Muscle layer of duodenum (tissue), 2 donors: ENCODE measurements around the gene GALNT10.

Experiments
- H3K27ac ChIP-seq: one replicate; pipeline ENCODE4 v1.7.0; 2013; ENCODE audit warnings: mild to moderate bottlenecking, low read length
- H3K27me3 ChIP-seq: one replicate; pipeline ENCODE4 v1.7.0; 2013; ENCODE audit warnings: low read depth, mild to moderate bottlenecking, control low read depth, low read length
- H3K36me3 ChIP-seq, 2 donors: one replicate each; pipeline ENCODE4 v1.7.0; 2013; ENCODE audit warnings: low read length in 2 of 2, control low read depth in 1 of 2, mild to moderate bottlenecking in 1 of 2; ENCODE audit not compliant: insufficient read depth in 2 of 2, control insufficient read depth in 1 of 2
- H3K4me1 ChIP-seq, 2 donors: one replicate each; pipeline ENCODE4 v1.7.0; 2013; ENCODE audit warnings: low read length in 2 of 2, mild to moderate bottlenecking in 2 of 2, control low read depth in 1 of 2, moderate library complexity in 1 of 2; ENCODE audit not compliant: insufficient read depth in 2 of 2, control insufficient read depth in 1 of 2
- H3K4me3 ChIP-seq, 2 donors: one replicate each; pipeline ENCODE4 v1.7.0; 2013; ENCODE audit warnings: low read length in 2 of 2, low read depth in 1 of 2, mild to moderate bottlenecking in 1 of 2
- H3K9me3 ChIP-seq, 2 donors: one replicate each; pipeline ENCODE4 v1.7.0; 2013; ENCODE audit warnings: low read length in 2 of 2, control low read depth in 1 of 2, mild to moderate bottlenecking in 1 of 2; ENCODE audit not compliant: control insufficient read depth in 1 of 2
- donor health status: healthy.

Gene GALNT10

GRCh38 chr5:154437281-154437965 lies 246.9 kb downstream of the GALNT10 start:
- no peak overlapping the region for H3K27ac ChIP-seq
- no peaks in the 10 kb centered on the region for H3K4me1 ChIP-seq
- no peaks in the 10 kb centered on the region for H3K27me3 ChIP-seq
- peaks cover 21 to 45% of the 10 kb centered on the region in 2 donors for H3K36me3 ChIP-seq
- no peak overlapping the region for H3K4me3 ChIP-seq
- H3K9me3 ChIP-seq: no peaks in the 10 kb centered on the region

GRCh38 chr5:154440540-154440939 lies 250.0 kb downstream of the GALNT10 start:
- no peak overlapping the region for H3K4me3 ChIP-seq
- H3K27me3 ChIP-seq: no peaks in the 10 kb centered on the region
- H3K27ac ChIP-seq: no peak overlapping the region
- peaks cover 22 to 46% of the 10 kb centered on the region in 2 donors for H3K36me3 ChIP-seq
- peaks cover 0 to 9% of the 10 kb centered on the region in 2 donors for H3K4me1 ChIP-seq
- no peaks in the 10 kb centered on the region for H3K9me3 ChIP-seq

GRCh38 chr5:154442801-154443200 lies 252.3 kb downstream of the GALNT10 start:
- H3K4me3 ChIP-seq: no peak overlapping the region
- no peaks in the 10 kb centered on the region for H3K27me3 ChIP-seq
- H3K9me3 ChIP-seq: no peaks in the 10 kb centered on the region
- peaks cover 17 to 30% of the 10 kb centered on the region in 2 donors for H3K36me3 ChIP-seq
- H3K27ac ChIP-seq: no peak overlapping the region
- peaks cover 5 to 18% of the 10 kb centered on the region in 2 donors for H3K4me1 ChIP-seq

- peak overlapping the region; percentile 87 for H3K27ac ChIP-seq
- H3K4me3 ChIP-seq: peak overlapping the region; percentile 94 to 96
- peaks cover 5 to 37% of the 10 kb centered on the region in 2 donors for H3K4me1 ChIP-seq
- H3K36me3 ChIP-seq: peaks cover 10 to 17% of the 10 kb centered on the region in 2 donors
- H3K9me3 ChIP-seq: no peaks in the 10 kb centered on the region
- H3K27me3 ChIP-seq: no peaks in the 10 kb centered on the region
Observed at GRCh38 chr5:154444556-154445421, 254.3 kb downstream of the GALNT10 start.

- Histone ChIP-seq H3K4me1 (peaks cover 5 to 41% of the 10 kb centered on the region in 2 donors), H3K27ac (peak within 1 kb of the TSS; percentile 87), H3K27me3 (no peaks in the 10 kb centered on the region), H3K36me3 (peaks cover 8 to 11% of the 10 kb centered on the region in 2 donors), H3K9me3 (no peaks in the 10 kb centered on the region), H3K4me3 (peak within 1 kb of the TSS; percentile 94 to 96)
Observed at GRCh38 chr5:154445422-154446194, 255.1 kb downstream of the GALNT10 start, which contains the start of gene SAP30L. Gene SAP30L, plus strand, starts transcription at chr5:154445997. Its CDS starts 608 bp downstream, at chr5:154446605.

GRCh38 chr5:154446195-154447088 lies 255.9 kb downstream of the GALNT10 start:
- Histone ChIP-seq H3K27me3 (no peaks in the 10 kb centered on the region), H3K4me1 (peaks cover 5 to 41% of the 10 kb centered on the region in 2 donors), H3K27ac (peak overlapping the region; percentile 33), H3K36me3 (peaks cover 7 to 17% of the 10 kb centered on the region in 2 donors), H3K9me3 (no peaks in the 10 kb centered on the region), H3K4me3 (peak overlapping the region; percentile 68 to 96)

- H3K9me3 ChIP-seq: no peaks in the 10 kb centered on the region
- H3K36me3 ChIP-seq: peaks cover 12 to 19% of the 10 kb centered on the region in 2 donors
- peak overlapping the region; percentile 68 to 96 for H3K4me3 ChIP-seq
- H3K27me3 ChIP-seq: no peaks in the 10 kb centered on the region
- H3K27ac ChIP-seq: peak overlapping the region; percentile 33
- H3K4me1 ChIP-seq: peaks cover 5 to 41% of the 10 kb centered on the region in 2 donors
Observed at GRCh38 chr5:154447089-154447725, 256.7 kb downstream of the GALNT10 start.

- Histone ChIP-seq H3K4me1 (peaks cover 5 to 34% of the 10 kb centered on the region in 2 donors), H3K27ac (no peak overlapping the region), H3K4me3 (no peak overlapping the region), H3K27me3 (no peaks in the 10 kb centered on the region), H3K36me3 (peaks cover 26 to 41% of the 10 kb centered on the region in 2 donors), H3K9me3 (no peaks in the 10 kb centered on the region)
Observed at GRCh38 chr5:154449786-154450185, 259.3 kb downstream of the GALNT10 start.

- Histone ChIP-seq H3K4me3 (no peak overlapping the region), H3K9me3 (no peaks in the 10 kb centered on the region), H3K27me3 (no peaks in the 10 kb centered on the region), H3K27ac (no peak overlapping the region), H3K4me1 (peaks cover 5 to 31% of the 10 kb centered on the region in 2 donors), H3K36me3 (peaks cover 42 to 63% of the 10 kb centered on the region in 2 donors)
Observed at GRCh38 chr5:154451957-154452356, 261.4 kb downstream of the GALNT10 start.

- H3K9me3 ChIP-seq: no peaks in the 10 kb centered on the region
- H3K27ac ChIP-seq: no peak overlapping the region
- H3K4me1 ChIP-seq: peaks cover 0 to 8% of the 10 kb centered on the region in 2 donors
- no peaks in the 10 kb centered on the region for H3K27me3 ChIP-seq
- H3K36me3 ChIP-seq: peaks cover 46 to 83% of the 10 kb centered on the region in 2 donors
- no peak overlapping the region for H3K4me3 ChIP-seq
Observed at GRCh38 chr5:154455585-154455984, 265.1 kb downstream of the GALNT10 start.
